ENCODE results near the gene SAMD4A. TPM values are rescaled to one million over a fixed set of nuclear protein-coding genes. Genes with fewer than 3 reads are reported as not detected.

SAMD4A gene
- polyA plus RNA-seq, 1 experiment: 13.4 TPM

DNA sequence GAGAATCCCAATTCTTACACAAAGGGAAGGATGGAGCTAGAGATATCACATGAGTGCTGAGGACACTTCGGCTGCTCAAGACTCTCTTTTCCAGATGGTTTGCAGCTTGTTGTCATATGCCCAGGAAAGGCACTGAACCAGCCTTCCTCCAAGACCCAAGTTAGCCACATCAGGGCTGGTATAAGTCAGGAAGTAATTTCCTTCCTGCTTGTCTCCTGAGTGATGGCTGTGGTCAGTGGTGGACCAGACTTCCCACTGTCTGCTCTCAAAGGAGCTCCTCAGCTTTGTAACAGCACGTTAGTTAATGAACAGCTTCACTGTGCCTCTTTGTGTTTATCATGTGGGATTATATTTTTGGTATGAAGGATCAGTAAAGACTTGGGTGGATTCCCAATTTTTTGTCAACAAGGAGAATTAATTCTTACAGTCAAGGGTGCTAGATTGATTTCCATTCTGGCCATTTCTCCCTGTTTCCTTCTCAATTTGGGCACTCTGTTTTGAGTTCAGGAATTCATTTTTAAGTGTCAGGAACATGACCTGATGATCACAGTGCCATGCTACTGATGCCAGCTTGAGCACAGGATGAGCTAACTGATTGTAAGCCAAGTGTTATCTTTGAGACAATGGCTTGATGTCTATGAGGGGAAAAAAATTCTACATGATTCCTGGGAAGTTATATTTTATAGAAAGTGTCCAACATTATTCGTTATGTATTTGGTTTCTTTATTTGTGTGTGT, 189.9 kb downstream of the SAMD4A start:
- Histone ChIP-seq H3K4me3 (ENCODE audit: low read depth, low read length) (no peak overlapping the region), H3K27me3 (ENCODE audit: control insufficient read depth, insufficient read depth, low read length) (no peaks in the 10 kb centered on the region), H3K36me3 (ENCODE audit: control insufficient read depth, insufficient read depth, low read length) (peaks cover 27% of the 10 kb centered on the region)
- POLR2A ChIA-PET: no interaction called here
- CTCF ChIA-PET: interaction anchor here (0.8 kb wide), 1 partner anchor 19 kb away, joined by 3 read pairs; no protein-coding TSS in a partner anchor
- DNase-seq (ENCODE audit: low read depth): no peak
- TF ChIP-seq, protein P1, sequence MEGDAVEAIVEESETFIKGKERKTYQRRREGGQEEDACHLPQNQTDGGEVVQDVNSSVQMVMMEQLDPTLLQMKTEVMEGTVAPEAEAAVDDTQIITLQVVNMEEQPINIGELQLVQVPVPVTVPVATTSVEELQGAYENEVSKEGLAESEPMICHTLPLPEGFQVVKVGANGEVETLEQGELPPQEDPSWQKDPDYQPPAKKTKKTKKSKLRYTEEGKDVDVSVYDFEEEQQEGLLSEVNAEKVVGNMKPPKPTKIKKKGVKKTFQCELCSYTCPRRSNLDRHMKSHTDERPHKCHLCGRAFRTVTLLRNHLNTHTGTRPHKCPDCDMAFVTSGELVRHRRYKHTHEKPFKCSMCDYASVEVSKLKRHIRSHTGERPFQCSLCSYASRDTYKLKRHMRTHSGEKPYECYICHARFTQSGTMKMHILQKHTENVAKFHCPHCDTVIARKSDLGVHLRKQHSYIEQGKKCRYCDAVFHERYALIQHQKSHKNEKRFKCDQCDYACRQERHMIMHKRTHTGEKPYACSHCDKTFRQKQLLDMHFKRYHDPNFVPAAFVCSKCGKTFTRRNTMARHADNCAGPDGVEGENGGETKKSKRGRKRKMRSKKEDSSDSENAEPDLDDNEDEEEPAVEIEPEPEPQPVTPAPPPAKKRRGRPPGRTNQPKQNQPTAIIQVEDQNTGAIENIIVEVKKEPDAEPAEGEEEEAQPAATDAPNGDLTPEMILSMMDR (IDR thresholded peaks at IDR 0.05; ENCODE audit: insufficient read depth, low read depth, low read length): no peak

DNA sequence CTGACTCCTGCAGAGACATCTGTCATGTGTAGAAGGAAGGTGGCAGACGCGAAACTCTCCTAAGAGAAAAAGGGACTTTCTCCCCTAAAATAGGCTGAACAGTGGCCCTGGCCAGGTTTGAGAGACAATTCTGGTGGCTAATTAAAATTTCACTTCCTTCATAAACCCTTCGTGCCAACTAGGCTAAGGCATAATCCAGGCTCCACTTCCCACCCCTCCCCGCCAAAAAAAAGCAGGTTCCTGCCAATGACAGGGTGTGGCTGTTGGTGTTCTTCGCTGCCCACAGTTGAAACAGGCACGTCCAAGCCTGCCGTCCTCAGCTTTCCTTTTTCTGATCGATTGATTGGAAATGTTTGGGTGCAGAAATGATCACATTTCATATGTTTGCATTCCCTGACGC, 191.1 kb downstream of the SAMD4A start:
- ChIA-PET CTCF (no interaction called here), POLR2A (no interaction called here)
- no peak for DNase-seq (ENCODE audit: low read depth)

DNA sequence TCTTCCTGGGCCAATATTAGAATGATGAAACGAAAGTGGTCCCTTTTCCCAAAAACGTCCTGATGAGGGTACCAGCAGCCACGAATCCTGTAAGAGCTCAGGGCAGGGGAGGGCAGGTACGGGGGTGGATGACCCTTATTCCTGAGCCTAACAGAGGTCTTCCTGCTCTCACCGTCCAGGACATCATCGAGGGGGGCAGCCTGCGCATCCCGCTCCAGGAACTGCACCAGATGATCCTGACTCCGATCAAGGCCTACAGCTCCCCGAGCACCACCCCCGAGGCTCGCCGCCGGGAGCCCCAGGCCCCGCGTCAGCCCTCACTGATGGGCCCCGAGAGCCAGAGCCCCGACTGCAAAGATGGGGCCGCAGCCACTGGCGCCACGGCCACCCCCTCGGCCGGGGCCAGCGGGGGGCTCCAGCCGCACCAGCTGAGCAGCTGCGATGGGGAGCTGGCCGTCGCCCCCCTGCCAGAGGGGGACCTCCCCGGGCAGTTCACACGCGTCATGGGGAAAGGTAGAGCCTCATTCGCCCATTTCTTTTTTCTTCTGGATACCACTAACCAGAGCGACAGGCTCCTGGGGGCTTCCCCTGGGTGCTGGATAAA, 193.2 kb downstream of the SAMD4A start:
- Histone ChIP-seq H3K36me3 (ENCODE audit: control insufficient read depth, insufficient read depth, low read length) (peaks cover 37% of the 10 kb centered on the region), H3K4me3 (ENCODE audit: low read depth, low read length) (no peak overlapping the region), H3K27me3 (ENCODE audit: control insufficient read depth, insufficient read depth, low read length) (no peaks in the 10 kb centered on the region)
- no peak for DNase-seq (ENCODE audit: low read depth)
- ChIA-PET CTCF (interaction anchor here (1.1 kb wide), 1 partner anchor 26 kb away, joined by 4 read pairs; no protein-coding TSS in a partner anchor), POLR2A (no interaction called here)
- TF ChIP-seq, protein P1 (IDR thresholded peaks at IDR 0.05; ENCODE audit: insufficient read depth, low read depth, low read length): no peak

More for the DNA sequence above, 191.1 kb downstream of the SAMD4A start:
- Histone ChIP-seq H3K36me3 (ENCODE audit: control insufficient read depth, insufficient read depth, low read length) (peaks cover 25% of the 10 kb centered on the region), H3K4me3 (ENCODE audit: low read depth, low read length) (no peak overlapping the region), H3K27me3 (ENCODE audit: control insufficient read depth, insufficient read depth, low read length) (no peaks in the 10 kb centered on the region)
- TF ChIP-seq, protein P1 (IDR thresholded peaks at IDR 0.05; ENCODE audit: insufficient read depth, low read depth, low read length): no peak

DNA sequence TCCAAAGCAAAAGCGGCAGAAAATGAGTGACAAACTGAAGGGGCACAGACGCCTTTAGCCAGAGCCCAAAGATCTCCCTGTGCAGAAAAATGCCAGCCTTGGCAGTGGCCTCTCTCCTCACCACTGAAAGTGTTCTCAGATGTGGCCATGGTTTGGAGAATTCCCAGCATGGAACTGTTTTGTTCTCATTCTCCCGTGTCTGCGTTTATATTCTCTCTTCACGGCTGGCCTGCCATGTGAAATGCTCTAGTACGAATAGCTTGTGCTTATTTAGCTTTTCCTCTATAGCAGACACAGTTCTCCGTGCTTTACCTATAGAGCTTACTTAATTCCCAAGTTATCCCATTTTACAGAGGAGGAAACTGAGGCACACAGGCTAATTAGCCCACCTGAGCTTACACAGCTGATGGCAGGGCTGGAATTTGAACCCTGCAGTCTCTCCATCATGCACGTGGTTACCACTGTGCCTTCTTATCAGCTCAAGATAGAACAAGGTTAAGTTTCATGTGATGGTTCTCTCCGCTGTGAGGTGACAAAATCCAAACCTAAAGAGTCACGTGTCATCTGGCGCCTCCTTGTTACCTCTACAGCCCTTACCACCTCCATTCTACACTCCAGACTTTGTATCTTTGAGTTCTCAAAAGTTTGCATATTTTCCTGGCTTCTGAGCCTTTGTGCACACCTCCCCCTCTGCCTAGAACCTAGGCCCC, 194.1 kb downstream of the SAMD4A start:
- ChIA-PET POLR2A (no interaction called here), CTCF (no interaction called here)
- DNase-seq (ENCODE audit: low read depth): no peak
- peaks cover 38% of the 10 kb centered on the region for H3K36me3 ChIP-seq (ENCODE audit: control insufficient read depth, insufficient read depth, low read length)
- H3K27me3 ChIP-seq (ENCODE audit: control insufficient read depth, insufficient read depth, low read length): no peaks in the 10 kb centered on the region
- H3K4me3 ChIP-seq (ENCODE audit: low read depth, low read length): no peak overlapping the region
- TF ChIP-seq, protein P1 (IDR thresholded peaks at IDR 0.05; ENCODE audit: insufficient read depth, low read depth, low read length): no peak

DNA sequence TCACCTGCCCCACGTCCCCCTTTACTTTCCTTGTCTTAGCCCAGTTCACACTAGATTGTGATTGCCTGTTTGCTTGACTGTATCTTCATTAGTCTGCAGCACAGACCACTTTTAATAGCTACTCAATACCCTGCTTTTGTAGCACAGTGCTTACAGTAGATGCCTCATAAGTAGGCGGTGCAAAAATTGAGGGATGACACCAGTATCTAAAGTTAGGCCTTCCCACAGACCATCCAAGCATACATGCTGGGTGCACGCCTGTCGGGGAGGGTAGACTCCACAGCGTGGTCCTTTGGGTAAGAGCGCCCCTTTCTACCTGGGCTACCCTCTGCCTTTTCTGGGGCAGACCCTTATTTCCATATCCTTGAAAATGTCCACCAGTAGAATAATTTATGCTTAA, 194.9 kb downstream of the SAMD4A start:
- DNase-seq (ENCODE audit: low read depth): no peak
- no peaks in the 10 kb centered on the region for H3K27me3 ChIP-seq (ENCODE audit: control insufficient read depth, insufficient read depth, low read length)
- TF ChIP-seq, protein P1 (IDR thresholded peaks at IDR 0.05; ENCODE audit: insufficient read depth, low read depth, low read length): no peak
- peaks cover 36% of the 10 kb centered on the region for H3K36me3 ChIP-seq (ENCODE audit: control insufficient read depth, insufficient read depth, low read length)
- ChIA-PET CTCF (no interaction called here), POLR2A (no interaction called here)
- no peak overlapping the region for H3K4me3 ChIP-seq (ENCODE audit: low read depth, low read length)

Data from BJ (cell line).